HL-60 (cell line): ENCODE results near the gene CORO1C.
A peak's percentile ranks its signal among the peaks of the same experiment; 100 is the strongest.

Experiments
- DNase-seq, 2 experiments: peaks; one replicate each; pipeline ENCODE4 v3.0.0-alpha.2; 2010 to 2020; ENCODE audit warnings: low read depth in 1 of 2, low spot score in 1 of 2
- H3K27ac ChIP-seq: fragments of 250-450 bp; sonication (Bioruptor Pico); replicated peaks from 2 replicates; pipeline ENCODE4 v1.5.1; 2020; ENCODE audit warnings: mild to moderate bottlenecking, moderate library complexity
- H3K27me3 ChIP-seq: fragments of 250-450 bp; sonication (Bioruptor Pico); 2 replicates; pipeline ENCODE4 v1.5.1; 2021; ENCODE audit warnings: mild to moderate bottlenecking, moderate library complexity; ENCODE audit not compliant: insufficient read depth, poor library complexity, severe bottlenecking
- H3K4me3 ChIP-seq: replicated peaks from 2 replicates; pipeline ENCODE4 v1.5.1; 2011; ENCODE audit warnings: mild to moderate bottlenecking, control low read depth, low read length; ENCODE audit not compliant: insufficient read depth
- CTCF ChIP-seq: IDR thresholded peaks from one replicate; pipeline ENCODE4 v1.5.1; 2011; ENCODE audit warnings: low read length, control low read depth, inconsistent platforms; ENCODE audit not compliant: insufficient read depth
- GABPA ChIP-seq: IDR thresholded peaks from 2 replicates; pipeline ENCODE4 v1.6.1; 2012; ENCODE audit warnings: low read depth
- POLR2AphosphoS5 ChIP-seq: IDR thresholded peaks from 2 replicates; pipeline ENCODE4 v1.6.1; 2012; ENCODE audit warnings: low read depth
- REST ChIP-seq: IDR thresholded peaks from 2 replicates; pipeline ENCODE4 v1.6.1; 2012; ENCODE audit warnings: low read depth; ENCODE audit not compliant: insufficient replicate concordance
- SPI1 ChIP-seq: IDR thresholded peaks from 2 replicates; pipeline ENCODE4 v1.6.1; 2012; ENCODE audit warnings: low read depth, mild to moderate bottlenecking, borderline replicate concordance

CORO1C gene

GRCh38 chr12:108613548-108613947 is 117.8 kb downstream of the CORO1C start:
- Histone ChIP-seq H3K27me3 (no peaks in the 10 kb centered on the region), H3K4me3 (no peak overlapping the region), H3K27ac (no peak overlapping the region)
- no peak for TF ChIP-seq POLR2AphosphoS5
- TF ChIP-seq GABPA = no peak
- no peak for TF ChIP-seq CTCF
- no peak for TF ChIP-seq SPI1
- no peak for TF ChIP-seq REST
- no peak for DNase-seq

GRCh38 chr12:108612788-108613282 is 118.5 kb downstream of the CORO1C start:
- Histone ChIP-seq H3K27me3 (no peaks in the 10 kb centered on the region), H3K27ac (no peak overlapping the region), H3K4me3 (no peak overlapping the region)
- TF ChIP-seq REST (no peak), CTCF (no peak), SPI1 (no peak), POLR2AphosphoS5 (no peak), GABPA (no peak)
- DNase-seq = no peak

GRCh38 chr12:108611884-108612415 is 119.4 kb downstream of the CORO1C start:
- peak in 1 of 2 experiments; percentile 42 for DNase-seq
- TF ChIP-seq SPI1 (no peak), CTCF (peak; percentile 48)
- H3K4me3 ChIP-seq = no peak overlapping the region
- no peaks in the 10 kb centered on the region for H3K27me3 ChIP-seq
- H3K27ac ChIP-seq = no peak overlapping the region
